WERI-Rb-1 (cell line): Measurements from ENCODE around the gene LBH.

Experiments used
- DNase-seq: peaks from one replicate; pipeline ENCODE4 v3.0.0-alpha.2; 2020
- H3K27ac ChIP-seq: fragments of 250-450 bp; sonication (Bioruptor Pico); 2 replicates; pipeline ENCODE4 v1.5.1; 2020; ENCODE audit warnings: mild to moderate bottlenecking, moderate library complexity
- H3K27me3 ChIP-seq: fragments of 250-450 bp; sonication (Bioruptor Pico); 2 replicates; pipeline ENCODE4 v1.5.1; 2021; ENCODE audit warnings: mild to moderate bottlenecking, low read depth, moderate library complexity; ENCODE audit not compliant: insufficient read depth, severe bottlenecking
- H3K36me3 ChIP-seq: fragments of 250-450 bp; sonication (Bioruptor Pico); 2 replicates; pipeline ENCODE4 v1.5.1; 2020; ENCODE audit warnings: mild to moderate bottlenecking, moderate library complexity
- H3K4me3 ChIP-seq: 2 replicates; pipeline ENCODE4 v1.5.1; 2011; ENCODE audit warnings: low read depth, mild to moderate bottlenecking, control low read depth, low read length
- H3K9me3 ChIP-seq: fragments of 250-450 bp; sonication (Bioruptor Pico); 2 replicates; pipeline ENCODE4 v1.5.1; 2021; ENCODE audit warnings: mild to moderate bottlenecking, moderate library complexity; ENCODE audit not compliant: severe bottlenecking
- TF ChIP-seq, protein P1 (sequence below): IDR thresholded peaks from 2 replicates; pipeline ENCODE4 v1.5.1; 2011; ENCODE audit warnings: low read depth, mild to moderate bottlenecking, control low read depth, inconsistent platforms, low read length

The LBH gene

DNA sequence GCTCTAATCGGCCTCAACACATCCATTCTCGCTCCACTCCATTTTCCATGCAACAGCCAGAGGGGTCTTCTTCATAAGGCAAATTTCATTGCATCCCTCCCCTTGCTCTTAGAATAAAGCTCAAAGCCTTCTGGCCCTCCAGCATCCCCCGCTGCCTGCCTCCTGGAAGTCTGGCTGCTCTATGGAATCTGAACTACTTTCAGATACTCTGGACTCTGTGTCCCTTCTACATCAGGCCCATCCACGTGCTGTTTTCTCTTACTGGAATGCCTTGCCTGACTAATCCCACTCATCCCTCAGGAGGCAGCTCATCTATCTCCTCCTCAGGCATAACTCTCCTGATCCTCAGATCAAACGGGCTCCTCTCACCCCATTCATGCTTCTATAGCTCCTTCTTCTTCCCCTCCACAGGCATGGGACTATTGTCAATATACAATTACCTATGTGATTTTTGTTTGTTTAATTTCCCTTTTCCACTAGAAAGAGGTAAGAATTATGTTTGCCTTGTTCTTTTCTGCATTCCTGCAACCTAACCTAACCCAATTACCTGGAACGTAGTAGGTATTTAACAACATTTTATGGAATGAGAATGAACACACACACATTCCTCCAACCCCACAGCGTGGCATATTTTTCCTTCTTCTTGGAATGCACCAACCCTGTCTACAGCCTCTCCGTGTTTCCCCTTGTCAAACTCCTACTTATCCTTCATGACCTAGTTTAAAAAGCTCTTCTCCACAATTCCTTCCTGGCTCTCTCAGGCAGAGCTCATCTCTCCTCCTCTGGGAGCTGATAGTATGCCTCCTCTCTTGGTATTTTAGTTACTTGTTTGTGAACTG, 49.5 kb downstream of the LBH start:
- no peaks in the 10 kb centered on the region for H3K36me3 ChIP-seq
- H3K27ac ChIP-seq = no peak overlapping the region
- TF ChIP-seq, protein P1, sequence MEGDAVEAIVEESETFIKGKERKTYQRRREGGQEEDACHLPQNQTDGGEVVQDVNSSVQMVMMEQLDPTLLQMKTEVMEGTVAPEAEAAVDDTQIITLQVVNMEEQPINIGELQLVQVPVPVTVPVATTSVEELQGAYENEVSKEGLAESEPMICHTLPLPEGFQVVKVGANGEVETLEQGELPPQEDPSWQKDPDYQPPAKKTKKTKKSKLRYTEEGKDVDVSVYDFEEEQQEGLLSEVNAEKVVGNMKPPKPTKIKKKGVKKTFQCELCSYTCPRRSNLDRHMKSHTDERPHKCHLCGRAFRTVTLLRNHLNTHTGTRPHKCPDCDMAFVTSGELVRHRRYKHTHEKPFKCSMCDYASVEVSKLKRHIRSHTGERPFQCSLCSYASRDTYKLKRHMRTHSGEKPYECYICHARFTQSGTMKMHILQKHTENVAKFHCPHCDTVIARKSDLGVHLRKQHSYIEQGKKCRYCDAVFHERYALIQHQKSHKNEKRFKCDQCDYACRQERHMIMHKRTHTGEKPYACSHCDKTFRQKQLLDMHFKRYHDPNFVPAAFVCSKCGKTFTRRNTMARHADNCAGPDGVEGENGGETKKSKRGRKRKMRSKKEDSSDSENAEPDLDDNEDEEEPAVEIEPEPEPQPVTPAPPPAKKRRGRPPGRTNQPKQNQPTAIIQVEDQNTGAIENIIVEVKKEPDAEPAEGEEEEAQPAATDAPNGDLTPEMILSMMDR = no peak
- no peak overlapping the region for H3K4me3 ChIP-seq
- H3K27me3 ChIP-seq = no peaks in the 10 kb centered on the region
- no peak for DNase-seq
- H3K9me3 ChIP-seq = no peaks in the 10 kb centered on the region

DNA sequence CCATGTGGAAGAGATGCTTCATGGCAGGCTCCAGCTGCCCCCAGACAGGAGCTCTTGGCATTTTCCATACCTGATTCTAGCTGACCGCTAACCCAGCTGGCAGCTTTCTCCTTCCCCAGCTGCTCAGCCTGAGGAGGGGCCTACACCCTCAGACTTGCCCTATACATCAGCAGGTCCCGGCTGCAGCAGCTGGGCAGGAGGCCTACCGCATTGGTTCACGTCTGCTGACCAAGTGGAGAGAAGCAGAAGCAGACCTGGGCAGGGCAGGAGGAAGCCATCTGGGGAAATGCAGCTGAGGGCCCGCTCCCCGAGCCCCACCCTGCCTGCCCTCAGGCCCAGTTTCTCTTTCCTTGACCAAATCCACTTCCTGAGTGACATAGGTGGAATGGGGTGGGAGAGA, 50.7 kb downstream of the LBH start:
- Histone ChIP-seq H3K4me3 (no peak overlapping the region), H3K27ac (no peak overlapping the region)

DNA sequence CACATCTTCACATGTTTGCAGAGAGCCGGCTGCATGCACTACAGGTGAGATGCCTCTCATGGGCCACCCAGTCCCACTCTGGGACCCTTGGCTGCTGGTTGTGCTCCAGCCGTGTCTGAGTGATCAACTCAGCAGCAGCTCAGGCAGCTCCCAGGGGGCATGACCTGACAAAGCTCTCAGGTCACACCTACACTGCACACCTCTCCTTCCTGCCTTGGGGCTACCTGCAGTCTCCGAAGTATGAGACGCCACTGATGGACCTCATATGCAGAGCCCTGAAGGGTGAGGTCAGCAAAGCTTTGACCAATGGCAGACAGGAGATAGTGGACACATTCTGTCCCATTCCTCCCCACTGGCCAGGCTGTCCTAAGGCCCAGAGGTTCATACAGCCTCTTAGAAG, 51.4 kb downstream of the LBH start:
- H3K27ac ChIP-seq = no peak overlapping the region
- no peaks in the 10 kb centered on the region for H3K9me3 ChIP-seq
- TF ChIP-seq, protein P1 = no peak
- no peak for DNase-seq
- no peaks in the 10 kb centered on the region for H3K36me3 ChIP-seq
- H3K4me3 ChIP-seq = no peak overlapping the region
- H3K27me3 ChIP-seq = no peaks in the 10 kb centered on the region

More for the DNA sequence above, 50.7 kb downstream of the LBH start:
- Histone ChIP-seq H3K27me3 (no peaks in the 10 kb centered on the region), H3K9me3 (no peaks in the 10 kb centered on the region), H3K36me3 (no peaks in the 10 kb centered on the region)
- DNase-seq = no peak
- TF ChIP-seq, protein P1 = no peak

DNA sequence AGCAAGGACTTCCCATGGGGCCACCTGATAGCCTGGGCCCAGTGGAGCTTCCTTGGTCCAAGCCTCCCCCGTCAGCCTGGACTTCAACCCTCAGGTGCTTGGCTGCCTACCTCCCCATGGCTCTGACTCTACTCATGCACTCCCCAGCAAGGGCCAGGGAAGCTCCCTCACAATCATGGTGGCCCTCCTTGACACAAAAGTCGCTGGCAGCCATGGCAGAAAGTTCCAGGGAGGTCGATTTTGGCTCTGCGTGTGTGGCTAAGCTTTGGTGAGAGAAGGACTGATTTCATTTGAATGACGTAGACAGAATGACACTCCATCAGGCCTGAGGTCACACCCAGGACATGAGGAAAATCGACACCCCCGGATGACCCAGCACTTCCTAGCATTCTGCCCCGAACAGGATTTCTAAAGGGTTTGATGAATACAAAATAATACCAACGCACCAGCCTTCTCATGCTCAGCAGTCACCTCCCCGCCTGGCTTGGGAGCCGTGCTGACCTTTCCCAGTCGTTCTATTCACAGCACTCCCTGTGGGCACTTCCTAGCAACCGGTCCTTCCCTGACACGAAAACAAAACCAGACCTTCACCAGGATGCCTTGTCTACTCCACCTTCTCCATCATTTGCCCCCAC, 52.7 kb downstream of the LBH start:
- H3K9me3 ChIP-seq = no peaks in the 10 kb centered on the region
- no peak for DNase-seq
- TF ChIP-seq, protein P1 = no peak
- no peak overlapping the region for H3K4me3 ChIP-seq
- H3K27me3 ChIP-seq = no peaks in the 10 kb centered on the region
- H3K36me3 ChIP-seq = no peaks in the 10 kb centered on the region
- H3K27ac ChIP-seq = no peak overlapping the region

DNA sequence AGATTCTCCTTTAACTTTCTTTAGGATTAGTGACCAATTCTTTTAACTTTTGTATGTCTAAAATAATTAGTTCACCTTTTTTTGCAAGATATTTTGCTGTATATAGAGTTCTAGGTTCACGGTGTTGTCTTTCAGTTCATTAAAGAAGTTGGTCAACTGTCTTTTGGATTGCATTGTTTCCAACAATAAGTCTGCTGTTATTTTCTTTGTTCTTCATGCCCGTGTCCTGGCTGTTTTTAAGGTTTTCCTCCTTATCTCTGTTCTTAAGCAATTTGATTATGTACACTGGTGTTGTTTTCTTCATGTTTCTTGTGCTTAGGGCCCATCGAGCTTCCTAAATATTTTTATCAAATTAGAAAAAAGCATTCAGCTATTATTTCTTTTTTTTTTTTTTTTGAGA, 54.4 kb downstream of the LBH start:
- Histone ChIP-seq H3K27me3 (no peaks in the 10 kb centered on the region), H3K9me3 (no peaks in the 10 kb centered on the region)
- no peak for DNase-seq

More for the DNA sequence above, 54.4 kb downstream of the LBH start:
- Histone ChIP-seq H3K4me3 (no peak overlapping the region), H3K27ac (no peak overlapping the region), H3K36me3 (no peaks in the 10 kb centered on the region)
- TF ChIP-seq, protein P1 = no peak
